Common myeloid progenitor, CD34-positive (primary cell): ENCODE results near the gene PLA2G4B.

Experiments
- CTCF ChIA-PET: fragments of 350-600 bp; sonication (Branson Sonifier 250); formaldehyde crosslinking; loops from one replicate; lab custom pipeline; 2021; ENCODE audit warnings: antibody characterized with exemption; lab: Charles Lee
- POLR2A ChIA-PET: fragments of 350-600 bp; sonication (Branson Sonifier 250); formaldehyde crosslinking; loops from one replicate; lab custom pipeline; 2021; ENCODE audit warnings: antibody characterized with exemption; lab: Charles Lee
- DNase-seq, 3 donors: peaks; one replicate each; pipeline versions ENCODE4 v3.0.0 to v3.0.0-alpha.2; 2013
- H3K27ac ChIP-seq, 2 experiments: 1 replicate in 1 of 2; 2 replicates in 1 of 2; pipeline ENCODE4 v1.7.0; 2013; ENCODE audit warnings: inconsistent platforms in 2 of 2, low read length in 2 of 2, mild to moderate bottlenecking in 2 of 2, low read depth in 1 of 2, moderate library complexity in 1 of 2; ENCODE audit not compliant: severe bottlenecking in 2 of 2, insufficient read depth in 1 of 2, poor library complexity in 1 of 2
- H3K27me3 ChIP-seq, 5 experiments: replicated peaks in 2 of 5; 1 replicate in 3 of 5; 2 replicates in 2 of 5; pipeline versions ENCODE4 v1.6.1 to v1.7.0; 2013; ENCODE audit warnings: low read length in 4 of 5, mild to moderate bottlenecking in 2 of 5, moderate library complexity in 2 of 5, inconsistent platforms in 1 of 5; ENCODE audit not compliant: insufficient read depth in 5 of 5, control insufficient read depth in 4 of 5
- H3K36me3 ChIP-seq, 4 experiments: 1 replicate in 2 of 4; 2 replicates in 2 of 4; pipeline versions ENCODE4 v1.6.1 to v1.7.0; 2013; ENCODE audit warnings: low read length in 3 of 4, control low read depth in 1 of 4, mild to moderate bottlenecking in 1 of 4; ENCODE audit not compliant: control insufficient read depth in 4 of 4, insufficient read depth in 4 of 4
- H3K4me1 ChIP-seq, 4 experiments: 1 replicate in 3 of 4; 2 replicates in 1 of 4; pipeline versions ENCODE4 v1.6.1 to v1.7.1; 2013; ENCODE audit warnings: low read length in 3 of 4, mild to moderate bottlenecking in 3 of 4, control low read depth in 1 of 4, inconsistent platforms in 1 of 4, moderate library complexity in 1 of 4; ENCODE audit not compliant: control insufficient read depth in 4 of 4, insufficient read depth in 4 of 4; ENCODE audit errors: control extremely low read depth in 1 of 4
- H3K4me3 ChIP-seq, 7 experiments: 1 replicate in 4 of 7; 2 replicates in 3 of 7; pipeline versions ENCODE4 v1.5.1 to v1.7.0; 2013; ENCODE audit warnings: mild to moderate bottlenecking in 7 of 7, low read length in 6 of 7, moderate library complexity in 6 of 7, inconsistent platforms in 2 of 7, low read depth in 2 of 7, control low read depth in 1 of 7; ENCODE audit not compliant: insufficient read depth in 4 of 7, control insufficient read depth in 1 of 7; ENCODE audit errors: extremely low read depth in 1 of 7
- H3K9me3 ChIP-seq, 5 experiments: 1 replicate in 4 of 5; 2 replicates in 1 of 5; pipeline versions ENCODE4 v1.6.1 to v1.7.1; 2013; ENCODE audit warnings: low read length in 4 of 5, mild to moderate bottlenecking in 2 of 5, inconsistent platforms in 1 of 5, low read depth in 1 of 5, moderate library complexity in 1 of 5; ENCODE audit not compliant: control insufficient read depth in 4 of 5, insufficient read depth in 2 of 5; ENCODE audit errors: control extremely low read depth in 1 of 5
- WGBS: methylation state at CpG from one replicate; pipeline ENCODE4 v1.1.5; 2013; ENCODE audit not compliant: insufficient coverage; 5-methylcytosine and 5-hydroxymethylcytosine counted together

The PLA2G4B gene

GRCh38 chr15:41861736-41862356 lies 23.2 kb downstream of the PLA2G4B start:
- Histone ChIP-seq H3K4me3 (no peak overlapping the region), H3K27me3 (no peaks in the 10 kb centered on the region), H3K9me3 (no peaks in the 10 kb centered on the region), H3K4me1 (peaks cover 0 to 8% (median 4%) of the 10 kb centered on the region in 4 experiments), H3K27ac (no peak overlapping the region), H3K36me3 (no peaks in the 10 kb centered on the region)
- POLR2A ChIA-PET = no interaction called here
- CTCF ChIA-PET = interaction anchor here (0.7 to 2.6 kb wide), 6 partner anchors 9 to 42 kb away, joined by 3 to 10 read pairs (median 4); no protein-coding TSS in a partner anchor
- WGBS = 99% methylated on average over 14 of the region's 18 CpGs
- no peak for DNase-seq

- Histone ChIP-seq H3K9me3 (no peaks in the 10 kb centered on the region), H3K27me3 (no peaks in the 10 kb centered on the region), H3K27ac (no peak overlapping the region), H3K36me3 (no peaks in the 10 kb centered on the region), H3K4me1 (peaks cover 0 to 8% (median 4%) of the 10 kb centered on the region in 4 experiments), H3K4me3 (no peak overlapping the region)
- POLR2A ChIA-PET = no interaction called here
- CTCF ChIA-PET = interaction anchor here (0.5 to 1.9 kb wide), 4 partner anchors 11 to 281 kb away, joined by 3 to 7 read pairs (median 4); no protein-coding TSS in a partner anchor
- 82% methylated on average over 19 of the region's 19 CpGs for WGBS
- DNase-seq = no peak
Observed at GRCh38 chr15:41862515-41863116, 24.0 kb downstream of the PLA2G4B start.

- ChIA-PET CTCF (interaction anchor here (0.8 to 1.6 kb wide), 3 partner anchors 12 to 92 kb away, joined by 3 to 5 read pairs (median 5); no protein-coding TSS in a partner anchor), POLR2A (no interaction called here)
- Histone ChIP-seq H3K9me3 (no peaks in the 10 kb centered on the region), H3K27me3 (no peaks in the 10 kb centered on the region), H3K27ac (no peak overlapping the region), H3K36me3 (no peaks in the 10 kb centered on the region), H3K4me3 (no peak overlapping the region), H3K4me1 (no peaks in the 10 kb centered on the region)
- DNase-seq = no peak
- 96% methylated on average over 13 of the region's 18 CpGs for WGBS
Observed at GRCh38 chr15:41865490-41866055, 26.9 kb downstream of the PLA2G4B start.

GRCh38 chr15:41866263-41866703 lies 27.6 kb downstream of the PLA2G4B start:
- Histone ChIP-seq H3K36me3 (no peaks in the 10 kb centered on the region), H3K4me1 (no peaks in the 10 kb centered on the region), H3K9me3 (no peaks in the 10 kb centered on the region), H3K27me3 (no peaks in the 10 kb centered on the region), H3K27ac (no peak overlapping the region), H3K4me3 (no peak overlapping the region)
- CTCF ChIA-PET = interaction anchor here (1.6 kb wide), 1 partner anchor 93 kb away, joined by 5 read pairs; no protein-coding TSS in a partner anchor
- DNase-seq = no peak
- POLR2A ChIA-PET = no interaction called here
- WGBS = 87% methylated on average over 6 of the region's 8 CpGs

GRCh38 chr15:41866872-41867579 lies 28.4 kb downstream of the PLA2G4B start:
- no peak for DNase-seq
- no peaks in the 10 kb centered on the region for H3K9me3 ChIP-seq
- H3K4me1 ChIP-seq = no peaks in the 10 kb centered on the region
- H3K36me3 ChIP-seq = no peaks in the 10 kb centered on the region
- H3K27ac ChIP-seq = no peak overlapping the region
- ChIA-PET CTCF (no interaction called here), POLR2A (no interaction called here)
- no peaks in the 10 kb centered on the region for H3K27me3 ChIP-seq
- H3K4me3 ChIP-seq = no peak overlapping the region
- 91% methylated on average over 17 of the region's 25 CpGs for WGBS

GRCh38 chr15:41868321-41868720 lies 29.7 kb downstream of the PLA2G4B start:
- 90% methylated on average over 13 of the region's 15 CpGs for WGBS
- H3K27me3 ChIP-seq = no peaks in the 10 kb centered on the region
- H3K9me3 ChIP-seq = no peaks in the 10 kb centered on the region
- DNase-seq = no peak
- no peaks in the 10 kb centered on the region for H3K4me1 ChIP-seq
- ChIA-PET CTCF (interaction anchor here (1.3 kb wide), 1 partner anchor 23 kb away, joined by 3 read pairs; no protein-coding TSS in a partner anchor), POLR2A (no interaction called here)
- no peak overlapping the region for H3K27ac ChIP-seq
- no peak overlapping the region for H3K4me3 ChIP-seq
- H3K36me3 ChIP-seq = no peaks in the 10 kb centered on the region
